ENCODE data around the gene KAT8. TPM values are rescaled to one million over a fixed set of nuclear protein-coding genes. Genes with fewer than 3 reads are reported as not detected.
"Not testable (repeated sequence)": the region's sequence is repeated elsewhere in the genome, so short reads cannot be mapped to it uniquely, and the experiment has no call there.

KAT8 gene
- total RNA-seq, 1 experiment from 2014 or later = 66.6 TPM

DNA sequence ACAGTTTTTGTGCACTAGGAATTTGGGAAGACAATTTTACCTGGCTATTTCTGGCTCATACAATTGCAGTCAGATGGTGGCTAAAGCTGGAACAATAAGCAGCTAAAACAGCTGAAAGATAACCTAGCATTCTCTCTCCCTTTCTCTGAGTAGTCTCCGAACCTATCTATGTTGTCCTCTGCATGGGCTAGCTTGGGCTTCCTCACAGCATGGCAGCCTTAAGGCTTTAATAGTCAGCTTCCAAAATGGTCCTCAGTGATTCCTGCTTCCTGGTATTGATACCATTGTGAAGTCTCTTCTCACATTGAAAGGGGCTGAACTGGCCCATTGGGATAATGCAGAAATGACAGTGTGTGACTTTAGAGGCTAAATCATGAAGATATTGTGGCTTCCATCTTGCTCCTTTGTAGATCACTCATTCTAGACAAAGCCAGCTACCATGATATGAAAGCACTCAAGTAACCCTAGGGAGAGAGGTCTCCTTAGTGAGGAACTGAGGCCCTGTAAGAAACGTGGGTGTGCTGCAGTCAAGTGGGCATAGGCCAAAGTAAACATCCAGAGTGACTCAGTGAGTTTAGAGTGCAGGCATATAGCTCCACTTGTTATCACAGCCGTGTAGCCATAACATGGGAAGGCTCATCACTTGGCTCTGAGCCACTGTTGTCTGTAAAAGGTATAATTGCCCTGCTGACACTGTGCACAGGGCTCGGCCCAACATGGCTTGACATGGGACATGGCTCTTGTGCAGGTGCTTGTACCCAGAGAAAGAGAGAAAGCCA, 17.4 kb upstream of the KAT8 start:
- Mint-ChIP-seq H3K27ac (ENCODE audit: unreplicated experiment) (no peak overlapping the region), H3K36me3 (ENCODE audit: insufficient read depth, unreplicated experiment) (peaks cover 10% of the 10 kb centered on the region), H3K27me3 (ENCODE audit: unreplicated experiment) (no peaks in the 10 kb centered on the region), H3K9me3 (ENCODE audit: low read depth, unreplicated experiment) (peaks cover 9% of the 10 kb centered on the region), H3K4me1 (ENCODE audit: low read depth, unreplicated experiment) (peaks cover 12% of the 10 kb centered on the region), H3K4me3 (ENCODE audit: low read depth, unreplicated experiment) (no peak overlapping the region)
- TF ChIP-seq, protein P1, sequence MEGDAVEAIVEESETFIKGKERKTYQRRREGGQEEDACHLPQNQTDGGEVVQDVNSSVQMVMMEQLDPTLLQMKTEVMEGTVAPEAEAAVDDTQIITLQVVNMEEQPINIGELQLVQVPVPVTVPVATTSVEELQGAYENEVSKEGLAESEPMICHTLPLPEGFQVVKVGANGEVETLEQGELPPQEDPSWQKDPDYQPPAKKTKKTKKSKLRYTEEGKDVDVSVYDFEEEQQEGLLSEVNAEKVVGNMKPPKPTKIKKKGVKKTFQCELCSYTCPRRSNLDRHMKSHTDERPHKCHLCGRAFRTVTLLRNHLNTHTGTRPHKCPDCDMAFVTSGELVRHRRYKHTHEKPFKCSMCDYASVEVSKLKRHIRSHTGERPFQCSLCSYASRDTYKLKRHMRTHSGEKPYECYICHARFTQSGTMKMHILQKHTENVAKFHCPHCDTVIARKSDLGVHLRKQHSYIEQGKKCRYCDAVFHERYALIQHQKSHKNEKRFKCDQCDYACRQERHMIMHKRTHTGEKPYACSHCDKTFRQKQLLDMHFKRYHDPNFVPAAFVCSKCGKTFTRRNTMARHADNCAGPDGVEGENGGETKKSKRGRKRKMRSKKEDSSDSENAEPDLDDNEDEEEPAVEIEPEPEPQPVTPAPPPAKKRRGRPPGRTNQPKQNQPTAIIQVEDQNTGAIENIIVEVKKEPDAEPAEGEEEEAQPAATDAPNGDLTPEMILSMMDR (IDR thresholded peaks at IDR 0.05; ENCODE audit: unreplicated experiment) = no peak
- BruUV-seq (replicated peaks) = no TSS peak
- intact Hi-C loops (cut with micrococcal nuclease; ENCODE audit: unreplicated experiment) = no loop called here
- no peak for DNase-seq
- CTCF ChIA-PET = interaction anchor here (1.4 to 2.1 kb wide), 2 partner anchors 13 to 17 kb away, joined by 3 to 10 read pairs; partner anchors contain the start of gene KAT8

DNA sequence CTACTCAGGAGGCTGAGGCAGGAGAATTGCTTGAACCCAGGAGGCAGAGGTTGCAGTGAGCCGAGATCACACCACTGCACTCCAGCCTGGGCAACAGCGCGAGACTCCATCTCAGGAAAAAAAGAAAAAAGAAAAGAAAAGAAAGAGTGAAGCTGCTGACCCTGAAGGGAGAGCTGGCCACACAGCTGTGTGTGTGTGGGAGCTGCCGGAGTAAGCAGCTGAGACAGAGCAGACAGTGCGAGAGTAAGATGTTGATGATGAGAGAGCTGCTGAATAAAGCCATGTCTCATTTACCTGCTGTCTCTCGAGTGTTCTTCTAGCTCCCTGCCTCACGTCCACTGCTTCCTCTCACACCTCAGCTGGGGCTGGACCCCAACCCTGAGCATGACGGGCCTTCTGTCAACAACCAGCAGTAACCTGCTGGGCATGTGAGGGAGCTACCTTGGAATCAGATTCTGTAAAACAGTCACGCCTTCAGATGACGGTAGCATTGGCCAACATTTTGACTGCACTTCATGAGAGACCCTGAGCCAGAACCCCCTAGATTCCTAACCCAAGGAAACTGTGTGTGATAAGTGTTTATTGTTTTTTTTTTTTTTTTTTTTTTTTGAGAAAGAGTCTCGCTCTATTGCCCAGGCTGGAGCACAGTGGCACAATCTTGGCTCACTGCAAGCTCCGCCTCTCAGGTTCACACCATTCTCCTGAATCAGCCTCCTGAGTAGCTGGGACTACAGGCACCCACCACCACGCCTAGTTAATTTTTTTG, 16.4 kb upstream of the KAT8 start:
- DNase-seq; H3K4me3 Mint-ChIP-seq (ENCODE audit: low read depth, unreplicated experiment); H3K9me3 Mint-ChIP-seq (ENCODE audit: low read depth, unreplicated experiment); H3K36me3 Mint-ChIP-seq (ENCODE audit: insufficient read depth, unreplicated experiment); H3K27ac Mint-ChIP-seq (ENCODE audit: unreplicated experiment); H3K4me1 Mint-ChIP-seq (ENCODE audit: low read depth, unreplicated experiment); BruUV-seq (replicated peaks); H3K27me3 Mint-ChIP-seq (ENCODE audit: unreplicated experiment); intact Hi-C loops (cut with micrococcal nuclease; ENCODE audit: unreplicated experiment): not testable (repeated sequence)
- CTCF ChIA-PET = interaction anchor here (0.7 to 2.1 kb wide), 4 partner anchors 9 to 16 kb away, joined by 3 to 15 read pairs (median 6); partner anchors contain the start of gene KAT8

DNA sequence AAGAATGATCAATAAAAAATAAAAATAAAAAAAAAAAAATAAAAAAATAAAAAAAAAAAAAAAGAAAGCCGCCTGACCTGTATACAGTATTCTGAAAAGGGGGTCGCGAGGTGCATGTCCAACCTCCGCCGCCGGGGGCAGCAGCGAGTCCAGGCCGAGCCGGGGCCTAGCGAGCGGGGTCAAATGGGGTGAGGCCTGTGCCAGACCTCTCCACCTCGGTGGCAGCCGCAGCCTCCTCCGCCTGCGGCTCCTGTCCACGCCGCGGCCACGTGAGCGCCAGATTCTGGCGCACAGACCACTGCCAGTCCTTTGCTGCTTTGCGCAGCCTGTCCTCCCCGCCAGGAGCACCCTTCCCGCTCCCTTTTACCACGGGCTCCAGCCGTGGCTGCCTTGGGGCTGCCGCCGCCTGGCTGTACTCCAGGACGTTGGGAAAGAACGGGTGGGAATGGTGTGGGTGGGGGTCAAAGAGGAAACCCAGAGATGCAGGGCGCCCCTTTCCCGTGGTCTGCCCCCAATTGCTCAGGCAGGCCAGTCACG, 11.7 kb upstream of the KAT8 start:
- no peaks in the 10 kb centered on the region for H3K27me3 Mint-ChIP-seq (ENCODE audit: unreplicated experiment)
- peak; percentile 89 for DNase-seq
- H3K9me3 Mint-ChIP-seq (ENCODE audit: low read depth, unreplicated experiment) = no peaks in the 10 kb centered on the region
- H3K4me1 Mint-ChIP-seq (ENCODE audit: low read depth, unreplicated experiment) = peaks cover 23% of the 10 kb centered on the region
- H3K27ac Mint-ChIP-seq (ENCODE audit: unreplicated experiment) = no peak overlapping the region
- H3K36me3 Mint-ChIP-seq (ENCODE audit: insufficient read depth, unreplicated experiment) = peaks cover 30% of the 10 kb centered on the region
- BruUV-seq (replicated peaks) = no TSS peak
- peak overlapping the region; percentile 34 for H3K4me3 Mint-ChIP-seq (ENCODE audit: low read depth, unreplicated experiment)
- TF ChIP-seq, protein P1 (IDR thresholded peaks at IDR 0.05; ENCODE audit: unreplicated experiment) = peak; percentile 92
- CTCF ChIA-PET = no interaction called here
- intact Hi-C loops (cut with micrococcal nuclease; ENCODE audit: unreplicated experiment) = loop anchor here (5.0 kb wide), 1 partner anchor 42 kb away; no protein-coding TSS in a partner anchor

DNA sequence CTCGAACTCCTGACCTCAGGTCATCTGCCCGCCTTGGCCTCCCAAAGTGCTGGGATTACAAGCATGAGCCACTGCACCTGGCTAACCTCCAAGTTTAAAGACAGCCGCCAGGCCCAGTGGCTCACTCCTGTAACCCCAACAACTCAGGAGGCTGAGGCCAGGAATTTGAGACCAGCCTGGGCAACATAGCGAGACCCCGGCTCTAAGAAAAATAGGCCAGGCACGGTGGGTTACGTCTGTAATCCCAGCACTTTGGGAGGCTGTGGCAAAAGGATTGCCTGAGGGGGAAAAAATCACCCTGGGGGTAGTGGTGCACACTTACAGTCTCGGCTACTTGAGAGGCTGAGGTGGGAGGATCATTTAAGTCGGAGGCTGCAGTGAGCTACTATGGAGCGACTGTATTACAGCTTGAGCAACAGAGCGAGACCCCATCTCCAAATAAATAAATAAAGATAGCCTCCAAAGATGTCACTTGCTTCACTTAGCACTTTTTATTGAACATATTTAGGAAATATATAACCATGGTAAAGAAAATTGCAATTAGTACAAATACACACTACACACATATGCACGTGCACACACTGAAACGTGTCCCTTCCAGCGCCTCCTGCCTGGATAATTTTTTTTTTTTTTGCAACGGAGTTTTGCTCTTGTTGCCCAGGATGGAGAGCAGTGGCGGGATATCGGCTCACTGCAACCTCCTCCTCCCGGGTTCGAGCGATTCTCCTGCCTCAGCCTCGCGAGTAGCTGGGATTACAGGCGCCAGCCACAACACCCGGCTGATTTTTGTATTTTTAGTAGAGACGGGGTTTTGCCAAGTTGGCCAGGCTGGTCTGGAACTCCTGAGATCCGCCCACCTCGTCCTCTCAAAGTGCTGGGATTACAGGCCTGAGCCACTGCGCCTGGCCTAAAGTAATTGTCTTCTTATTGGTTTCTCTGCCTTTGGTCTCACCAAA, 10.7 kb upstream of the KAT8 start:
- intact Hi-C loops (cut with micrococcal nuclease; ENCODE audit: unreplicated experiment) = loop anchor here (5.0 kb wide), 1 partner anchor 41 kb away; no protein-coding TSS in a partner anchor
- Mint-ChIP-seq H3K4me3 (ENCODE audit: low read depth, unreplicated experiment) (peak overlapping the region; percentile 64), H3K9me3 (ENCODE audit: low read depth, unreplicated experiment) (no peaks in the 10 kb centered on the region), H3K27me3 (ENCODE audit: unreplicated experiment) (no peaks in the 10 kb centered on the region), H3K27ac (ENCODE audit: unreplicated experiment) (no peak overlapping the region), H3K4me1 (ENCODE audit: low read depth, unreplicated experiment) (peaks cover 23% of the 10 kb centered on the region), H3K36me3 (ENCODE audit: insufficient read depth, unreplicated experiment) (peaks cover 30% of the 10 kb centered on the region)
- BruUV-seq (replicated peaks) = no TSS peak
- CTCF ChIA-PET = interaction anchor here (0.7 kb wide), 1 partner anchor 16 kb away, joined by 3 read pairs; no protein-coding TSS in a partner anchor
- TF ChIP-seq, protein P1 (IDR thresholded peaks at IDR 0.05; ENCODE audit: unreplicated experiment) = no peak
- DNase-seq = no peak

Measured in Calu3 (cell line).